H1 (cell line): ENCODE measurements around the gene LRRC49. TPM values are rescaled to one million over a fixed set of nuclear protein-coding genes. Genes with fewer than 3 reads are reported as not detected.
A peak's percentile ranks its signal among the peaks of the same experiment; 100 is the strongest.

Source experiments
- CTCF ChIA-PET: fragments of 300-600 bp; sonication (Branson Sonifier 250); formaldehyde crosslinking; loops from one replicate; lab custom pipeline; 2021; ENCODE audit not compliant: partially characterized antibody; lab: Charles Lee
- POLR2A ChIA-PET: fragments of 300-600 bp; sonication (Branson Sonifier 250); formaldehyde crosslinking; loops from one replicate; lab custom pipeline; 2021; ENCODE audit warnings: inconsistent platforms; ENCODE audit not compliant: partially characterized antibody; lab: Charles Lee
- DNase-seq, 2 experiments: peaks; one replicate each; pipeline versions ENCODE4 v3.0.0 to v3.0.0-alpha.2; 2010 to 2022; ENCODE audit warnings: low spot score in 2 of 2, low read depth in 1 of 2, mixed read lengths in 1 of 2
- FAIRE-seq: peaks from 2 replicates; lab custom pipeline; 2011; peaks lifted over from hg19 to GRCh38; lab: Jason Lieb, UNC
- H2AFZ ChIP-seq: 2 replicates; pipeline ENCODE4 v1.8.1; 2012; ENCODE audit warnings: low read length, inconsistent platforms
- H2AK5ac ChIP-seq: 2 replicates; pipeline ENCODE4 v1.6.1; 2013; ENCODE audit warnings: low read depth, low read length
- H2BK120ac ChIP-seq: replicated peaks from 2 replicates; pipeline ENCODE3; 2013; ENCODE audit warnings: low read depth, low read length, inconsistent platforms
- H2BK12ac ChIP-seq: 2 replicates; pipeline ENCODE4 v1.6.1; 2013; ENCODE audit warnings: low read depth, low read length
- H2BK15ac ChIP-seq: 2 replicates; pipeline ENCODE4 v1.6.1; 2013; ENCODE audit warnings: low read length
- H2BK20ac ChIP-seq: 2 replicates; pipeline ENCODE4 v1.6.1; 2013; ENCODE audit warnings: low read length
- H2BK5ac ChIP-seq: 2 replicates; pipeline ENCODE4 v1.6.1; 2013; ENCODE audit warnings: low read depth, low read length
- H3K14ac ChIP-seq: 2 replicates; pipeline ENCODE4 v1.6.1; 2013; ENCODE audit warnings: inconsistent platforms; ENCODE audit not compliant: insufficient read length
- H3K18ac ChIP-seq: 2 replicates; pipeline ENCODE4 v1.6.1; 2013; ENCODE audit warnings: low read length; ENCODE audit errors: extremely low read depth
- H3K23ac ChIP-seq: 2 replicates; pipeline ENCODE4 v1.6.1; 2013; ENCODE audit warnings: inconsistent platforms; ENCODE audit not compliant: insufficient read length
- H3K23me2 ChIP-seq: 2 replicates; pipeline ENCODE4 v1.6.1; 2013; ENCODE audit warnings: low read depth, low read length
- H3K27ac ChIP-seq: 2 replicates; pipeline ENCODE4 v1.6.1; 2011; ENCODE audit warnings: low read depth, low read length, inconsistent platforms
- H3K27me3 ChIP-seq, 4 experiments: replicated peaks in 1 of 4; 1 replicate in 1 of 4; 2 replicates in 3 of 4; pipeline versions ENCODE4 v1.6.1 to v1.8.1; 2011 to 2013; ENCODE audit warnings: low read length in 3 of 4, mild to moderate bottlenecking in 3 of 4, inconsistent platforms in 2 of 4, mixed read lengths in 2 of 4, moderate library complexity in 1 of 4; ENCODE audit not compliant: control insufficient read depth in 3 of 4, insufficient read depth in 3 of 4; ENCODE audit errors: extremely low read depth in 1 of 4
- H3K36me3 ChIP-seq, 4 experiments: 2 replicates each; pipeline versions ENCODE4 v1.6.1 to v1.8.1; 2011 to 2013; ENCODE audit warnings: mild to moderate bottlenecking in 4 of 4, low read length in 3 of 4, moderate library complexity in 2 of 4, control low read depth in 1 of 4, inconsistent platforms in 1 of 4; ENCODE audit not compliant: insufficient read depth in 4 of 4, control insufficient read depth in 2 of 4
- H3K4ac ChIP-seq: replicated peaks from 2 replicates; pipeline ENCODE3; 2013; ENCODE audit warnings: low read length, low read depth, mixed read lengths, inconsistent platforms; ENCODE audit not compliant: insufficient read length
- H3K4me1 ChIP-seq, 4 experiments: replicated peaks in 1 of 4; 1 replicate in 1 of 4; 2 replicates in 3 of 4; pipeline versions ENCODE4 v1.6.1 to v1.8.1; 2011 to 2013; ENCODE audit warnings: low read length in 3 of 4, inconsistent platforms in 2 of 4, mixed read lengths in 1 of 4; ENCODE audit not compliant: insufficient read depth in 4 of 4, control insufficient read depth in 3 of 4
- H3K4me2 ChIP-seq, 2 experiments: 2 replicates each; pipeline versions ENCODE4 v1.6.1 to v1.8.1; 2011 to 2013; ENCODE audit warnings: low read depth in 2 of 2, low read length in 2 of 2, control low read depth in 1 of 2, inconsistent platforms in 1 of 2, mild to moderate bottlenecking in 1 of 2; ENCODE audit not compliant: insufficient read depth in 1 of 2
- H3K4me3 ChIP-seq, 4 experiments: fragments of 200-600, 300-600 bp in 1 of 4; sonication (generic), shearing (Covaris generic), sonication (Bioruptor Twin) in 1 of 4; 2 replicates each; pipeline versions ENCODE4 v1.5.1 to v1.8.1; 2011 to 2016; ENCODE audit warnings: low read length in 4 of 4, low read depth in 3 of 4, control low read depth in 2 of 4, inconsistent platforms in 2 of 4, mild to moderate bottlenecking in 2 of 4, mixed read lengths in 1 of 4, moderate library complexity in 1 of 4; ENCODE audit not compliant: insufficient read depth in 2 of 4; ENCODE audit errors: extremely low read depth in 1 of 4
- H3K56ac ChIP-seq: replicated peaks from 2 replicates; pipeline ENCODE3; 2013; ENCODE audit warnings: low read depth, mild to moderate bottlenecking, mixed read lengths, low read length, inconsistent platforms; ENCODE audit not compliant: insufficient read length
- H3K79me1 ChIP-seq: 2 replicates; pipeline ENCODE4 v1.6.1; 2013; ENCODE audit warnings: low read depth, low read length, control low read depth
- H3K79me2 ChIP-seq, 2 experiments: 2 replicates each; pipeline versions ENCODE4 v1.6.1 to v1.8.1; 2012 to 2013; ENCODE audit warnings: low read length in 2 of 2, mild to moderate bottlenecking in 2 of 2, inconsistent platforms in 1 of 2; ENCODE audit not compliant: insufficient read depth in 2 of 2, control insufficient read depth in 1 of 2
- H3K9ac ChIP-seq, 4 experiments: replicated peaks in 1 of 4; 1 replicate in 1 of 4; 2 replicates in 3 of 4; pipeline versions ENCODE4 v1.6.1 to v1.8.1; 2011 to 2013; ENCODE audit warnings: low read depth in 3 of 4, low read length in 3 of 4, control low read depth in 2 of 4, mild to moderate bottlenecking in 2 of 4, moderate library complexity in 2 of 4, inconsistent platforms in 1 of 4; ENCODE audit errors: extremely low read depth in 1 of 4
- H3K9me3 ChIP-seq, 2 experiments: 2 replicates each; pipeline versions ENCODE4 v1.6.1 to v1.8.1; 2012 to 2013; ENCODE audit warnings: mild to moderate bottlenecking in 2 of 2, moderate library complexity in 2 of 2, control low read depth in 1 of 2, inconsistent platforms in 1 of 2, low read depth in 1 of 2, low read length in 1 of 2, mixed read lengths in 1 of 2; ENCODE audit not compliant: insufficient read depth in 2 of 2
- H4K20me1 ChIP-seq, 2 experiments: replicated peaks in 1 of 2; 2 replicates each; pipeline versions ENCODE3 to v1.8.1; 2011 to 2013; ENCODE audit warnings: inconsistent platforms in 2 of 2, low read length in 2 of 2, mild to moderate bottlenecking in 1 of 2; ENCODE audit not compliant: insufficient read depth in 2 of 2, control insufficient read depth in 1 of 2
- H4K5ac ChIP-seq: 2 replicates; pipeline ENCODE4 v1.6.1; 2013; ENCODE audit warnings: low read length, low read depth, mixed read lengths, inconsistent platforms; ENCODE audit not compliant: insufficient read length
- H4K8ac ChIP-seq: 2 replicates; pipeline ENCODE4 v1.8.0; 2013; ENCODE audit warnings: mild to moderate bottlenecking, moderate library complexity, low read length, inconsistent platforms; ENCODE audit not compliant: insufficient read depth; ENCODE audit errors: extremely low read depth
- H4K91ac ChIP-seq: replicated peaks from 2 replicates; pipeline ENCODE3; 2013; ENCODE audit warnings: low read length, mixed read lengths, inconsistent platforms; ENCODE audit not compliant: insufficient read length
- ASH2L ChIP-seq: fragments of 200-600, 300-600 bp; sonication (generic); IDR thresholded peaks from one replicate; pipeline ENCODE4 v1.7.1; 2017; ENCODE audit warnings: low read length
- GTF2F1 ChIP-seq: IDR thresholded peaks from 2 replicates; pipeline ENCODE4 v1.6.1; 2012; ENCODE audit warnings: low read depth, low read length, improper control_type of control experiment, borderline replicate concordance
- KDM4A ChIP-seq: IDR thresholded peaks from one replicate; pipeline ENCODE4 v1.7.1; 2012; ENCODE audit warnings: low read depth, mild to moderate bottlenecking, moderate library complexity, low read length, inconsistent platforms; ENCODE audit not compliant: severe bottlenecking
- PHF8 ChIP-seq: fragments of 200-600 bp; sonication (generic); conservative IDR thresholded peaks from 2 replicates; pipeline ENCODE4 v1.7.1; 2012; ENCODE audit warnings: low read depth, mild to moderate bottlenecking, inconsistent platforms, low read length, moderate library complexity
- POLR2A ChIP-seq, 2 experiments: IDR thresholded peaks; 1 replicate in 1 of 2; 2 replicates in 1 of 2; pipeline ENCODE4 v1.6.1; 2011; ENCODE audit warnings: low read depth in 2 of 2, low read length in 2 of 2, mild to moderate bottlenecking in 2 of 2; ENCODE audit errors: control extremely low read depth in 1 of 2
- POLR2AphosphoS5 ChIP-seq: IDR thresholded peaks from 2 replicates; pipeline ENCODE4 v1.6.1; 2011; ENCODE audit warnings: low read depth, low read length
- RNF2 ChIP-seq: fragments of 200-900, 300-1000 bp; sonication (generic); IDR thresholded peaks from 2 replicates; pipeline ENCODE4 v1.7.1; 2016; ENCODE audit warnings: borderline replicate concordance, low read depth, mild to moderate bottlenecking, antibody characterized with exemption, low read length; ENCODE audit not compliant: poor library complexity, severe bottlenecking; ENCODE audit errors: missing control alignments
- SRF ChIP-seq: IDR thresholded peaks from 2 replicates; pipeline ENCODE4 v1.6.1; 2011; ENCODE audit warnings: mild to moderate bottlenecking, low read depth, low read length, moderate library complexity
- TAF7 ChIP-seq: optimal IDR thresholded peaks from 2 replicates; pipeline ENCODE3; 2011; ENCODE audit warnings: low read depth, mild to moderate bottlenecking, inconsistent platforms, low read length, moderate library complexity, borderline replicate concordance
- TEAD4 ChIP-seq: IDR thresholded peaks from 2 replicates; pipeline ENCODE4 v1.6.1; 2012; ENCODE audit warnings: low read depth, low read length, inconsistent platforms, mixed read lengths
- WGBS, 2 experiments: shearing (Covaris generic) in 1 of 2; methylation state at CpG; one replicate each; pipeline versions ENCODE4 v1.1.6 to v1.1.7; 2013 to 2015; ENCODE audit warnings: low lambda C conversion rate in 2 of 2, mixed read lengths in 2 of 2, inconsistent platforms in 1 of 2, low coverage in 1 of 2, missing lambda C conversion rate in 1 of 2; ENCODE audit not compliant: insufficient replicate concordance in 2 of 2, insufficient coverage in 1 of 2, insufficient read length in 1 of 2; ENCODE audit errors: extremely low coverage in 1 of 2, missing lambda C conversion rate in 1 of 2; 5-methylcytosine and 5-hydroxymethylcytosine counted together
- polyA plus RNA-seq, 7 experiments: library from polyadenylated mRNA; depleted of rRNA in 3 of 7; stranded (reverse) in 5 of 7; unstranded in 2 of 7; fragments of >200 nt in 5 of 7; fragments of 200-250 nt in 2 of 7; gene quantifications; 1 replicate in 5 of 7; 2 replicates in 1 of 7; 4 replicates in 1 of 7; pipeline versions ENCODE4 v1.2.1 to v1.2.3, GENCODE V29; 2011 to 2013; ENCODE audit warnings: missing spikeins in 2 of 7, mixed read lengths in 2 of 7
- total RNA-seq: library from RNA; stranded (reverse); fragmentation: NEBNext Ultra II Directional; extraction: Animal tissue kit (Norgen Biotek cat#: 25700); gene quantifications from 2 replicates; pipeline ENCODE4 v1.2.1, GENCODE V29; 2021

Gene LRRC49
- total and polyA plus RNA-seq, 2 of the 8 experiments (the other 6 are each of a cell fraction or from before 2014, with no cell fraction given) = 5.0 to 10.4 TPM

DNA sequence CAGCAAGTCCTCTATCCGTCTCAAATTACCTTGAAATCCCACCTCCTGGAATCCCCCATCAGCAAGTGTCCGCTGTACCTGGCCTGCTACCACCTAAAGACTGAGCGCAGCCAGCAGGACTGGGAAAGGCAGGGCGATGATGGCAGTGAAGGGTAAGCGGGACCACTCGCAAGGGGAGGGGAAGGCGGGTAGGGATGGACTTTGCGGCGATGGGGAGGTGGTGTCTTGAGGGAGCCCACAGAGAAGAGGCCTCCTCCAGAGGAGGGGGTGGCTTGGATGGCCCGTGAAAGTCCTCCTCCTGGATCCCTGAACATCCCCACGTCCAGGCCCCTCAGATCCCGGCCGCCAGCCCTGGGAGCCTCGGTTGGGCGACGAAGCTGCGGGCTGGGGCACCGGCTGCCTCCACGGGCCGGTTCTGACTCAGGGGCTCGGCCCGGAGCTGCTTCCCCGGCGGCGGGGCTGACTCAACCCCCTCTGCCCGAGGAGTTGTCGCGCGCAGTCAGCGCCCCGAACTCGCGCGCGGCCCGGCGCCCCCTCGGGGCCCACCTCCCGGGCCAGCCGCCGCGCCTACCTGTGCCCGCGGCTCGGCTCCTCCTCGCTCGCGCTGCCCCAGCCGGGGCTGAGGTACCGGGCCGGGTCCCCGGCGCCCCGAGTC, 39.2 kb upstream of the LRRC49 start:
- Histone ChIP-seq H3K18ac (peak overlapping the region; percentile 60; the same call in 1 of the 2 replicates), H3K79me1 (no peaks in the 10 kb centered on the region), H3K23ac (no peak overlapping the region), H2AK5ac (no peak overlapping the region), H3K23me2 (peaks cover 10% of the 10 kb centered on the region; the same call in 1 of the 2 replicates), H3K27me3 (0 out of 7 replicates have a peak, but pooled peaks cover 0 to 3% (median 0%) of the 10 kb centered on the region in 4 experiments), H2BK5ac (no peak overlapping the region), H3K4me3 (peak overlapping the region; percentile 70 to 80 (median 73)), H2BK12ac (no peak overlapping the region), H2BK20ac (no peak overlapping the region), H4K5ac (peak overlapping the region; percentile 82), H4K20me1 (no peaks in the 10 kb centered on the region), H4K91ac (peak overlapping the region; percentile 62), H3K36me3 (no peaks in the 10 kb centered on the region), H3K56ac (peak overlapping the region; percentile 20), H3K27ac (no peak overlapping the region; the same call in 1 of the 2 replicates), H2BK15ac (no peak overlapping the region), H2AFZ (0 out of 2 replicates have a peak overlapping the region, but pooled peaks have one; percentile 6), H2BK120ac (no peak overlapping the region), H3K79me2 (peaks cover 0 to 9% of the 10 kb centered on the region in 2 experiments; a peak in 1 of 4 replicates), H3K14ac (no peak overlapping the region), H3K4me1 (peaks cover 3 to 8% (median 5%) of the 10 kb centered on the region in 4 experiments; a peak in 4 of 7 replicates), H4K8ac (peak overlapping the region; percentile 81; the same call in 1 of the 2 replicates), H3K9me3 (no peaks in the 10 kb centered on the region), H3K4me2 (peak overlapping the region; percentile 36 to 90), H3K9ac (peak overlapping the region; percentile 3 to 79 (median 18); a peak in 4 of 7 replicates), H3K4ac (no peak overlapping the region)
- FAIRE-seq (no peak), DNase-seq (peak; percentile 46 to 76)
- CTCF ChIA-PET = interaction anchor here (0.6 to 2.7 kb wide), 9 partner anchors 15 to 41 kb away, joined by 3 to 13 read pairs (median 5); no protein-coding TSS in a partner anchor
- POLR2A ChIA-PET = interaction anchor here (0.8 to 2.4 kb wide), 6 partner anchors 10 to 353 kb away, joined by 3 to 10 read pairs (median 4); partner anchors contain the start of gene THAP10
- 0% methylated on average over 39 of the region's 54 CpGs; no CpG with 5 or more reads in 1 of the 2 experiments for WGBS, 2 experiments
- TF ChIP-seq RNF2 = no peak
- peak in 1 of 2 experiments; percentile 44; a peak in 2 of 3 replicates for TF ChIP-seq POLR2A (IDR thresholded peaks at IDR 0.05; ENCODE audit: control extremely low read depth in 1 of 2, low read depth in 2 of 2, low read length in 2 of 2)
- TF ChIP-seq SRF = no peak
- TF ChIP-seq TAF7 = no peak
- TF ChIP-seq POLR2AphosphoS5 = peak; percentile 64; the same call in 1 of the 2 replicates
- peak; percentile 24; the same call in 1 of the 2 replicates for TF ChIP-seq PHF8
- TF ChIP-seq TEAD4 = no peak
- peak; percentile 50 for TF ChIP-seq KDM4A
- TF ChIP-seq GTF2F1 = no peak
- peak; percentile 16 for TF ChIP-seq ASH2L
